AG04450 (cell line): ENCODE data around the gene CDH4. TPM values are rescaled to one million over a fixed set of nuclear protein-coding genes. Genes with fewer than 3 reads are reported as not detected.

Experiments used
- CTCF ChIA-PET: fragments of 300-600, 350-600 bp; formaldehyde crosslinking; extraction: SDS; loops from one replicate; lab custom pipeline; 2022; ENCODE audit warnings: antibody characterized with exemption, inconsistent platforms; lab: Charles Lee
- POLR2A ChIA-PET: fragments of 350-600 bp; formaldehyde crosslinking; extraction: SDS; loops from one replicate; lab custom pipeline; 2021; ENCODE audit warnings: antibody characterized with exemption, inconsistent platforms; lab: Yijun Ruan, JAX
- DNase-seq: peaks from one replicate; pipeline ENCODE4 v3.0.0-alpha.2; 2011; ENCODE audit warnings: low read depth, low spot score
- H3K27ac ChIP-seq: one replicate; pipeline ENCODE4 v1.5.1; 2012; ENCODE audit warnings: low read depth, low read length, control low read depth
- H3K27me3 ChIP-seq: one replicate; pipeline ENCODE4 v1.6.0; 2012; ENCODE audit warnings: low read length; ENCODE audit not compliant: control insufficient read depth, insufficient read depth
- H3K4me3 ChIP-seq: 2 replicates; pipeline ENCODE4 v1.5.1; 2011; ENCODE audit warnings: mild to moderate bottlenecking, low read depth, low read length, control low read depth
- H3K9me3 ChIP-seq: 2 replicates; pipeline ENCODE4 v1.5.1; 2012; ENCODE audit warnings: low read length; ENCODE audit not compliant: control insufficient read depth, insufficient read depth
- polyA plus RNA-seq: library from polyadenylated mRNA; depleted of rRNA; stranded (reverse); fragments of >200 nt; gene quantifications from 2 replicates; pipeline ENCODE4 v1.2.3, GENCODE V29; 2011
- TF ChIP-seq, protein P1 (sequence below): IDR thresholded peaks from 2 replicates; pipeline ENCODE4 v1.5.1; 2011; ENCODE audit warnings: low read depth, low read length, control low read depth, inconsistent platforms

The CDH4 gene
- polyA plus RNA-seq, 1 experiment, result 1.6 TPM

DNA sequence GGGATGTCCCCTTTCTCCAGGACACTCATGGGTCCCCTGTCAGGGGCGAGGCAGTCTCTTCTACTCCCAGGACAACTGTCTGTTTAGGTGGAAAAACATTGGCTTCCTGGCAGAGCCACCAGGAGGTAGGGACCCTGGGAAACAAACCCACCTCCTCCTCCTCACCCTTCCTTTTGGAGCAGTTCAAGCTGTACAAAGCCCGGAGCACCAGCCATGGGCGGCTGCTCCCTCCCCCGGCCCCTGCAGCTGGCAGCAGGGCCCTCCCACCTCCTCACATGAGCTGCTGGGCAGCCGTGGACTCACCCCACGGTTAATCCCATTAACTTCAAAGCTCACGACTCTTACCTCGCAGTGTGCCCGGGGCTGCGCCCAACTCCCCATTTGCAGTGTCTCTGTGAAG lies 48.6 kb downstream of the CDH4 start:
- peaks cover 9% of the 10 kb centered on the region; the same call in 1 of the 2 replicates for H3K9me3 ChIP-seq
- no peak overlapping the region for H3K4me3 ChIP-seq
- TF ChIP-seq, protein P1, sequence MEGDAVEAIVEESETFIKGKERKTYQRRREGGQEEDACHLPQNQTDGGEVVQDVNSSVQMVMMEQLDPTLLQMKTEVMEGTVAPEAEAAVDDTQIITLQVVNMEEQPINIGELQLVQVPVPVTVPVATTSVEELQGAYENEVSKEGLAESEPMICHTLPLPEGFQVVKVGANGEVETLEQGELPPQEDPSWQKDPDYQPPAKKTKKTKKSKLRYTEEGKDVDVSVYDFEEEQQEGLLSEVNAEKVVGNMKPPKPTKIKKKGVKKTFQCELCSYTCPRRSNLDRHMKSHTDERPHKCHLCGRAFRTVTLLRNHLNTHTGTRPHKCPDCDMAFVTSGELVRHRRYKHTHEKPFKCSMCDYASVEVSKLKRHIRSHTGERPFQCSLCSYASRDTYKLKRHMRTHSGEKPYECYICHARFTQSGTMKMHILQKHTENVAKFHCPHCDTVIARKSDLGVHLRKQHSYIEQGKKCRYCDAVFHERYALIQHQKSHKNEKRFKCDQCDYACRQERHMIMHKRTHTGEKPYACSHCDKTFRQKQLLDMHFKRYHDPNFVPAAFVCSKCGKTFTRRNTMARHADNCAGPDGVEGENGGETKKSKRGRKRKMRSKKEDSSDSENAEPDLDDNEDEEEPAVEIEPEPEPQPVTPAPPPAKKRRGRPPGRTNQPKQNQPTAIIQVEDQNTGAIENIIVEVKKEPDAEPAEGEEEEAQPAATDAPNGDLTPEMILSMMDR, result no peak
- ChIA-PET CTCF (no interaction called here), POLR2A (no interaction called here)
- H3K27me3 ChIP-seq, result no peaks in the 10 kb centered on the region
- DNase-seq, result no peak
- no peak overlapping the region for H3K27ac ChIP-seq

DNA sequence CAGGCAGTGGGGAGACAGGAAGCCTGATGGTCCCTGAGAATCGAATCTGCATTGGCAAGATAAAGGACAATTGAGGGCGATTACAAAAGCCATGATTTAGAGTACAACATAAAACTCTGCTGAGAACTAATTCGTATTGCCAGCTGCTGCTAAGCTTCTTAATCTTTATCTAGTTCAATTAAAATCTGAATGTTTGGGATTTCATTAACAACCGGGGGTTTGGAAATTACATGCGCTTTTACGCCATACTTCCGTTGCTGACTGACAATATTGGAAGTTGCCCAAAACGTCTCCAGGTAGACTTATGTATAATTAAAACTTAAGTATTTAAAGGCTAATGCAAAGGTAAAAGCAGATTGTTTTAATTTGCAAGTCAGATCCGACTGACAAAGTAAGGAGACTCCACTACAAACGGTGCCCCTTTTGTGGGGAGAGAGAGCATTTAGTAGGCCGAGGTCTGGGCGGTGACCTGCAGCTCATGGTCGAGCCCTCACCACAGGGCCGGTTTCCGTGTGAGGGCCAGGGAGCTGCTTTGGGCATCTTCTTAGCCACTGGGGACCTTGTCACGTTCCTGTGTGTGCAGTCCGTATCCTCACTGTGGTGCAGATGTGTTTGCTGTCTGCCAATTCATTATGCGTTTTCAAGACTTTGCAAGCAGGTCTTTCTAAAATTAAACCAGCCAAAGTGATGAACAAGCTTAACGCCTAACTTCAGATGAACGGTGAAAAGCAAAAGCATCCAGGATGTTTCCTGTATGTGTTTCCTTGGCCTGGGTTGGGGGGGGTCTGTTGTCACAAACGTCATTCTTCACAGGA lies 49.9 kb downstream of the CDH4 start:
- Histone ChIP-seq H3K9me3 (peaks cover 8% of the 10 kb centered on the region; the same call in 1 of the 2 replicates), H3K4me3 (no peak overlapping the region), H3K27ac (no peak overlapping the region), H3K27me3 (no peaks in the 10 kb centered on the region)
- CTCF ChIA-PET, result no interaction called here
- POLR2A ChIA-PET, result no interaction called here
- TF ChIP-seq, protein P1, result no peak
- no peak for DNase-seq

DNA sequence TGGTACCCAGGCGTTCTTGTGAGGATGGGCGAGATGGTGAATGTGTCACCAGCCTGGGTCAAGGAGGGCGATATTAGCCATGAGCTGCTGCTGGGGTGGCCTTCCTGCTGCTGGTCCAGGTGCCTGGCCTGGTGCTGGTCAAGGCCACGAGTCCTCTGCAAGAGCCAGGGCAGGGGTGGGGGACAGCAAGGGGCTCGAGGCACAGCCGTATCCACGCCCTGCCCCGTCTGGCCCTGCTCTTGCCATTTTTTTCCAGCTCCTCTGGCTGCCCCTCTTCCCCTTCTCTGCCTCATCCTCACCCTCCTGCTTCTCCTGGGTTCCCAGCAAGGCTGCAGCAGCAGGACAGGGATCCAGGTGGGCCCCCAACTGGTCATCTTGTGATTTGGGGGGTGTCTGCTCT lies 51.2 kb downstream of the CDH4 start:
- no peak for DNase-seq
- Histone ChIP-seq H3K4me3 (no peak overlapping the region), H3K9me3 (no peaks in the 10 kb centered on the region; the same call in 1 of the 2 replicates), H3K27ac (no peak overlapping the region), H3K27me3 (no peaks in the 10 kb centered on the region)
- ChIA-PET CTCF (no interaction called here), POLR2A (no interaction called here)
- TF ChIP-seq, protein P1, result no peak

DNA sequence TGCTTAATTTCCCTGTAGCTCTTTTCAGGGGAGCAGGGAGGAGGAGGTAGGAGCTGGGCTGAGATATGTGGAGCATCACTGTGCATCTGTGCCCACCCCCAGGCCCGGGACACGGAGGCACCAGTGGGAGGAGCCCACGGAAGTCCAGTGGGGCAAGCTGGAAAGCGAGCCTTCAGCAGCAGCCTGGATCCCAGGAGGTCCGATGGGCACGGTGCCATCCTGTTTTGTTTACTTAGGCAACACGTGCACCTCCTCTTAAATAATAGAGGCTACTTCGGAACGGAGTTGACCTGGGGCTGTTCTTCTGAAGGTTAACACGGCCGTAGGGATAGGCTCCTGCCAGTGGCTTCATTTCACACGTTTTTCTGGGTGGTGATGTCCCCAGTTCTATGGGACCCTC lies 51.6 kb downstream of the CDH4 start:
- Histone ChIP-seq H3K4me3 (no peak overlapping the region), H3K9me3 (no peaks in the 10 kb centered on the region), H3K27ac (no peak overlapping the region), H3K27me3 (no peaks in the 10 kb centered on the region)
- TF ChIP-seq, protein P1, result no peak
- ChIA-PET CTCF (no interaction called here), POLR2A (no interaction called here)
- DNase-seq, result no peak

DNA sequence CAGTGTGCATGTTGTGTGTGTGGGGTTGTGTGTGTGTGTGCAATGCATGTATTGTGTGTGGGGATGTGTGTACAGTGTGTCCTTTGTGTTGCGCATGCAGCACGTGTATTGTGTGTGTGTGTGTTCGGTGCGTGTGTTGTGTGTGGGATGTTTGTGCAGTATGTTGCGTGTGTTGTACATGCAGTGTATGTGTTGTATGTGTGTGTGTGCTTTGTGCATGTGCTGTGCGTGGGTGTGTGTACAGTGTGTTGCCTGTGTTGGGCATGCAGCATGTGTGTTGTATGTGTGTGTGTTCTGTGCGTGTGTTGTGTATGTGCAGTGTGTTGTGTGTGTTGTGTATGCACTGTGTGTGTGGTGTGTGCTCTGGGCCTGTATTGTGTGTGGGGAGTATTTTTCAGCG lies 52.7 kb downstream of the CDH4 start:
- no peak for DNase-seq
- TF ChIP-seq, protein P1, result no peak
- no peaks in the 10 kb centered on the region for H3K27me3 ChIP-seq
- POLR2A ChIA-PET, result no interaction called here
- H3K4me3 ChIP-seq, result no peak overlapping the region
- CTCF ChIA-PET, result no interaction called here
- no peaks in the 10 kb centered on the region for H3K9me3 ChIP-seq
- H3K27ac ChIP-seq, result no peak overlapping the region
